ENCODE results near the gene OR13C2. TPM values are rescaled to one million over a fixed set of nuclear protein-coding genes. Genes with fewer than 3 reads are reported as not detected.
"Not testable (repeated sequence)": the region's sequence is repeated elsewhere in the genome, so short reads cannot be mapped to it uniquely, and the experiment has no call there.

Gene OR13C2, protein sequence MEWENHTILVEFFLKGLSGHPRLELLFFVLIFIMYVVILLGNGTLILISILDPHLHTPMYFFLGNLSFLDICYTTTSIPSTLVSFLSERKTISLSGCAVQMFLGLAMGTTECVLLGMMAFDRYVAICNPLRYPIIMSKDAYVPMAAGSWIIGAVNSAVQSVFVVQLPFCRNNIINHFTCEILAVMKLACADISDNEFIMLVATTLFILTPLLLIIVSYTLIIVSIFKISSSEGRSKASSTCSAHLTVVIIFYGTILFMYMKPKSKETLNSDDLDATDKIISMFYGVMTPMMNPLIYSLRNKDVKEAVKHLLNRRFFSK
- total RNA-seq (2012; rRNA removed), result not detected in 2 replicates

DNA sequence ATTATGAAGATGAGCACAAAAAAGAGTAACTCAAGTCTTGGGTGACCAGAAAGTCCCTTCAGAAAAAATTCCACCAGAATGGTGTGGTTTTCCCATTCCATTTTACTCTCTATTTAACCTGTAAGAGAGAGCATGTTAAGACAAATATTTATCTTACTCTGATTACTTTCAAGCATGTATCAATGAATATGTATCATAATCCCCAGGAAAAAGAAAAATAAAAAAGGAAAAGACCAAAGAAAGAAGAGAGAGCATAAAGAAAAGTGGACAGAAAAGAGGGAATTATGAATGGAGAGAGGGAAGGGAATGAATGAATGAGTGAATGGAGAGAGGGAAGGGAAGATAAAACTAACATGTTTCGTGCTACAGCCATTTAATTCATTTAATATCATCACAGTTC, at the start of gene OR13C2:
TSS of gene OR13C2 (minus strand) at position 101 of the 400 bp plus-strand sequence. CDS start at position 101, 0 bp downstream.
- H3K4me1 ChIP-seq (ENCODE audit: control insufficient read depth, insufficient read depth, low read length); H3K36me3 ChIP-seq (ENCODE audit: insufficient read depth, low read length); H3K4me3 ChIP-seq (ENCODE audit: low read length); H3K9ac ChIP-seq (ENCODE audit: low read depth, low read length); H3K27me3 ChIP-seq (ENCODE audit: control insufficient read depth, insufficient read depth, low read length); H3K9me3 ChIP-seq (replicated peaks; ENCODE audit: low read length); H3K4me2 ChIP-seq (ENCODE audit: low read length): not testable (repeated sequence)

DNA sequence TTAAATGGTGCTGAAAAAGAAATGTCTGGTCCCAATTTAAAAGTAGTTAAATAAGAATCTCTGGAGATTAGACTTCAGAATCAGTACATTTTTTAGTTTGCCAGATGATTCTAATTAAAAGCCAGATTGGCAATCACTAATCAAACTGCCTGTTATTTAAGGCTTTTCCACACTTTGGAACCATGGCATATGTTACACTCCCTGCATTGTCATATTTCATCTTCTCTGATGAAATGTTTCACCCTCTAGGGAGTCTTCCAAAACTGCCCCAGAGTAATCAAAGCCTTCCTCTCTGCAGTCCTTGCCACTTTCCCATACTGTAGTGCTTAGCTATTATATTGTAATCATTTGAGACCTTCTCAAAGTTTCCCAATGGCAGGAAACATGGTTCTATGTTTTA, 30.0 kb upstream of the OR13C2 start:
- no peaks in the 10 kb centered on the region for H3K4me1 ChIP-seq (ENCODE audit: control insufficient read depth, insufficient read depth, low read length)
- H3K9ac ChIP-seq (ENCODE audit: low read depth, low read length), result no peak overlapping the region
- no peaks in the 10 kb centered on the region for H3K36me3 ChIP-seq (ENCODE audit: insufficient read depth, low read length)
- H3K27me3 ChIP-seq (ENCODE audit: control insufficient read depth, insufficient read depth, low read length), result no peaks in the 10 kb centered on the region
- H3K9me3 ChIP-seq (replicated peaks; ENCODE audit: low read length), result no peaks in the 10 kb centered on the region
- no peak overlapping the region for H3K4me3 ChIP-seq (ENCODE audit: low read length)
- H3K4me2 ChIP-seq (ENCODE audit: low read length), result no peak overlapping the region

DNA sequence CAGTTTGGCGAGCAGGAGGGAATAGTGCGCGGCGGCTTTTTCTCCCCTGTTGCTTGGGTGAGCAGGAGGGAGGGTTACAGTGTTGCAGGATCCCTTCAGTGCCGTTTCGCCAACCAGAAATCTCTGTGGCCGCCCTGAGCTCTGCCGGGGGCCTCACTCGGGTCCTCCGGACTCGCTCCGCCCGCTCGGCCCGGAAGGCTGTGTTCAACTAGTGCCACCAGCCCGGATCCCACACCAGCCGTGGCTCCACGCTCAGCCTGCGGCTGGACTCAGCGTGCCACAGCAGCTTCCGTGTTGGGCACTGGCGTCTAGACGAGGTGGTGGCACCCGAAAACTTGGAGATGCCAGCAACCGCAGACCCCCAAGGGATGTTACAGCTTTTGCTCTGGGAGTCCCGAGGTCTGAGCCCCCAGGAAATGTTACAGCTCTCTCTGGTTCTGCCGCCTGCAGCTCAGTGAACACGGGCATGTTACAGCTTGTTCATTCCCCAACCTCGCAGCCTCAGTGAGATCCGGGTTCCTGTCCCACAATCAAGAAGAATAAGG, 28.6 kb upstream of the OR13C2 start:
- no peak overlapping the region for H3K9ac ChIP-seq (ENCODE audit: low read depth, low read length)
- no peaks in the 10 kb centered on the region for H3K36me3 ChIP-seq (ENCODE audit: insufficient read depth, low read length)
- H3K9me3 ChIP-seq (replicated peaks; ENCODE audit: low read length), result no peaks in the 10 kb centered on the region
- H3K4me3 ChIP-seq (ENCODE audit: low read length), result no peak overlapping the region
- no peak overlapping the region for H3K4me2 ChIP-seq (ENCODE audit: low read length)
- no peaks in the 10 kb centered on the region for H3K27me3 ChIP-seq (ENCODE audit: control insufficient read depth, insufficient read depth, low read length)
- no peaks in the 10 kb centered on the region for H3K4me1 ChIP-seq (ENCODE audit: control insufficient read depth, insufficient read depth, low read length)

DNA sequence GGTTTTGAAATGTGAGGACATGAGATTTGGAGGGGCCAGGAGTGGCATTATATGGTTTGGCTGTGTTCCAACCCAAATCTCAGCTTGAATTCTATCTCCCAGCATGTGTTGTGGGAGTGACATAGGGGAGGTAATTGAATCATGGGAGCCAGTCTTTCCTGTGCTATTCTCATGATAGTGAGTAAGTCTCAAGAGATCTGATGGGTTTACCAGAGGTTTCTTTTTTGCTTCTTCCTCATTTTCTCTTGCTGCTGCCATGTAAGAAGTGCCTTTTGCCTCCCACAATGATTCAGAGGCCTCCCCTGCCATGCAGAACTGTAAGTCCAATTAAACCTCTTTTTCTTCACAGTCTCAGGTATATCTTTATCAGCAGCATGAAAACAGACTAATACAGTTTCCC, 20.5 kb upstream of the OR13C2 start:
- H3K36me3 ChIP-seq (ENCODE audit: insufficient read depth, low read length); H3K4me1 ChIP-seq (ENCODE audit: control insufficient read depth, insufficient read depth, low read length); H3K27me3 ChIP-seq (ENCODE audit: control insufficient read depth, insufficient read depth, low read length); H3K4me2 ChIP-seq (ENCODE audit: low read length); H3K9ac ChIP-seq (ENCODE audit: low read depth, low read length); H3K4me3 ChIP-seq (ENCODE audit: low read length); H3K9me3 ChIP-seq (replicated peaks; ENCODE audit: low read length): not testable (repeated sequence)

DNA sequence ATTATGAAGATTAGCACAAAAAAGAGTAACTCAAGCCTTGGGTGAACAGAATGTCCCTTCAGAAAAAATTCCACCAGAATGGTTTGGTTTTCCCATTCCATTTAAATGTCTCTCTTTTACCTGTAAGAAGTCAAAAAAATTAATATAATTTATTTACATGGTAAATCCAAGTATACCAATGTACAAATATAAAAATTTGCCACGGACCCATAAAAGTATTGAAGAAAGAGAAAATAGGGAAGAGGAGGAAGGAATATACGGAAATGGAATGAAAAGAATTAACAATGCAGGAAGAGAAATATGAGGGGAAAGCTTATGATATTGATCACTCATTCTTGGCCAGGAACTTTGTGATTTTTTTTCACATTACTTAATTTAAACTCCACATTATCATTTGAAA, 12.7 kb upstream of the OR13C2 start, which contains the start of gene OR13C9:
TSS of gene OR13C9 (minus strand) at position 101 of the 400 bp plus-strand sequence. CDS start at position 101, 0 bp downstream.
- H3K4me1 ChIP-seq (ENCODE audit: control insufficient read depth, insufficient read depth, low read length), result no peaks in the 10 kb centered on the region
- no peaks in the 10 kb centered on the region for H3K36me3 ChIP-seq (ENCODE audit: insufficient read depth, low read length)
- no peaks in the 10 kb centered on the region for H3K27me3 ChIP-seq (ENCODE audit: control insufficient read depth, insufficient read depth, low read length)
- no peak within 1 kb of the TSS for H3K4me3 ChIP-seq (ENCODE audit: low read length)
- H3K9me3 ChIP-seq (replicated peaks; ENCODE audit: low read length), result no peaks in the 10 kb centered on the region
- H3K4me2 ChIP-seq (ENCODE audit: low read length), result no peak within 1 kb of the TSS
- no peak within 1 kb of the TSS for H3K9ac ChIP-seq (ENCODE audit: low read depth, low read length)

DNA sequence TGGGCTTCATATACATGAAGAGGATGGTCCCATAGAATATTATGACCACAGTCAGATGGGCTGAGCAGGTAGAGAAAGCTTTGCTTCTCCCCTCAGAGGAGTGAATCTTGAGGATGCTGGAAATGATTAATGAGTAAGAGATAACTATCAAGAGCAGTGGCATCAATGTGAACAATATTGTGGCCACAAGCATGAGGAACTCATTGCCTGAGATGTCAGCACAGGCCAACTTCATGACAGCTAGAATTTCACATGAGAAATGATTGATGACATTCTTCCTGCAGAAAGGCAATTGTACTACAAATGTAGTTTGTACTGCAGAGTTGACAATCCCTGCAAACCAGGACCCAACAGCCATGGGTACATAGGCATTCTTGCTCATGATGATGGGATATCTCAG, 12.0 kb upstream of the OR13C2 start:
- Histone ChIP-seq H3K4me2 (ENCODE audit: low read length) (no peak overlapping the region), H3K9ac (ENCODE audit: low read depth, low read length) (no peak overlapping the region), H3K4me1 (ENCODE audit: control insufficient read depth, insufficient read depth, low read length) (no peaks in the 10 kb centered on the region), H3K4me3 (ENCODE audit: low read length) (no peak overlapping the region), H3K9me3 (replicated peaks; ENCODE audit: low read length) (no peaks in the 10 kb centered on the region), H3K36me3 (ENCODE audit: insufficient read depth, low read length) (no peaks in the 10 kb centered on the region), H3K27me3 (ENCODE audit: control insufficient read depth, insufficient read depth, low read length) (no peaks in the 10 kb centered on the region)

DNA sequence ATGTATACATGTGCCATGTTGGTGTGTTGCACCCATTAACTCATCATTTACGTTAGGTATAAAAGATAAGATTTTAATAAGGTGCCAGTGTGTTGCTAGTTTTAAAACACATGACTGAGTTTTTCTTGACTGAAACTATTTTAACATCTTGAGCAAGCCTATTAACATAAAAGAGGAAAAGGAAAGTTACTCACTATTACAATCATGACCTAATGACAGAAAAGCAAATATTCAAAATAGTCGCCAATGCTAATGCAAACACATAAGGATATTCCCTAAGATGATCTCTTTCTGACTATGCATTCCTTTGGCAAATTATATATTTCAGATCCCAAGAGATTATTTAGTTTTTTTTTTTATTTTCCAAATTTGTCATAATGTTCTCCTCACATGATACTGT, 5.8 kb upstream of the OR13C2 start:
- no peak overlapping the region for H3K4me2 ChIP-seq (ENCODE audit: low read length)
- H3K9me3 ChIP-seq (replicated peaks; ENCODE audit: low read length), result no peaks in the 10 kb centered on the region
- no peak overlapping the region for H3K4me3 ChIP-seq (ENCODE audit: low read length)
- H3K4me1 ChIP-seq (ENCODE audit: control insufficient read depth, insufficient read depth, low read length), result no peaks in the 10 kb centered on the region
- no peaks in the 10 kb centered on the region for H3K36me3 ChIP-seq (ENCODE audit: insufficient read depth, low read length)
- H3K9ac ChIP-seq (ENCODE audit: low read depth, low read length), result no peak overlapping the region
- no peaks in the 10 kb centered on the region for H3K27me3 ChIP-seq (ENCODE audit: control insufficient read depth, insufficient read depth, low read length)

DNA sequence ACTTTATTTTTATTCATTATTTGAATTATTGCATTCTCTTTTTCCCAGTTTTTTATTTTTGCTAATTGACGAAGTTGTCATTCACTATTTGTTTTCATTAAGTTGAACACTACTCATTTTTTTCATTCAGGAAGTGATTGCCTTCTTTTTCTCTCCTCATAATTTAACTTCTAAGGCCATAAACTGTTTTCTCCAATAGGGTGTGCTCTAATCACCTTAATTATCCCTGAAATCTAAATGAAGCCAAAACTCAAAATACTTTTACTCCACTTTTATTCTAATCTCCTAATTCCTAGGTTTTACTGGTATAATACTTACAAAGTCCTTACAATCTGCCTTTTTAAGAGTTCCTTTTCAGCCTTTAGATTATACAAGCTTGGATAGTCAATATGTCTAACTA, 2.9 kb upstream of the OR13C2 start:
- Histone ChIP-seq H3K27me3 (ENCODE audit: control insufficient read depth, insufficient read depth, low read length) (no peaks in the 10 kb centered on the region), H3K4me1 (ENCODE audit: control insufficient read depth, insufficient read depth, low read length) (no peaks in the 10 kb centered on the region), H3K4me2 (ENCODE audit: low read length) (no peak overlapping the region), H3K36me3 (ENCODE audit: insufficient read depth, low read length) (no peaks in the 10 kb centered on the region), H3K9ac (ENCODE audit: low read depth, low read length) (no peak overlapping the region), H3K4me3 (ENCODE audit: low read length) (no peak overlapping the region), H3K9me3 (replicated peaks; ENCODE audit: low read length) (no peaks in the 10 kb centered on the region)

DNA sequence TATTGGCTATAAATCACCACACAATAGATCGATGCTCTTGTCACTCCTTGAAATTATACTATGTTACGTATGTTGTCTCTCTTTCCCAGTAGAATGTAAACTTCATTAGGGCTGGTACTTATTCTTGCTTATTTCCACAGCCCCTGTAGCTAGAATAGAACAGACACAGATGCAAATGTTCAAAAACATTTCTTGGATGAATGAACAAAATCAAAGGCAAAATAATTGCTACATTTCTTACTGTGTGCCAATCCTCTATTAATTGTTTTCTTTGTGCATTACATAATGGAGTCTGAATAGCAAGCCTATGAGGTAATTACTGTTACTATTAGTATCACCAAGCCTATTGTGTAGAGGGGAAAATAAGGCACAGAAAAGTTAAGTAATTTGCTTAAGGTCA, 725 bp upstream of the OR13C2 start:
- Histone ChIP-seq H3K9ac (ENCODE audit: low read depth, low read length) (no peak overlapping the region), H3K9me3 (replicated peaks; ENCODE audit: low read length) (no peaks in the 10 kb centered on the region), H3K27me3 (ENCODE audit: control insufficient read depth, insufficient read depth, low read length) (no peaks in the 10 kb centered on the region), H3K4me1 (ENCODE audit: control insufficient read depth, insufficient read depth, low read length) (no peaks in the 10 kb centered on the region), H3K36me3 (ENCODE audit: insufficient read depth, low read length) (no peaks in the 10 kb centered on the region), H3K4me3 (ENCODE audit: low read length) (no peak overlapping the region), H3K4me2 (ENCODE audit: low read length) (no peak overlapping the region)

DNA sequence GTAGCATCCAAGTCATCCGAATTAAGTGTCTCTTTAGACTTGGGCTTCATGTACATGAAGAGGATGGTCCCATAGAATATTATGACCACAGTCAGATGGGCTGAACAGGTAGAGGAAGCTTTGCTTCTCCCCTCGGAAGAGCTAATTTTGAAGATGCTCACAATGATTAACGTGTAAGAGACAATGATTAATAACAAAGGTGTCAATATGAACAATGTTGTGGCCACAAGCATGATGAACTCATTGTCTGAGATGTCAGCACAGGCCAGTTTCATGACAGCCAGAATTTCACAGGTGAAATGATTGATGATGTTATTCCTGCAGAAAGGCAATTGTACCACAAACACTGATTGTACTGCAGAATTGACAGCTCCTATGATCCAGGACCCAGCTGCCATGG, 626 bp downstream of the OR13C2 start:
- Histone ChIP-seq H3K4me2 (ENCODE audit: low read length) (no peak overlapping the region), H3K36me3 (ENCODE audit: insufficient read depth, low read length) (no peaks in the 10 kb centered on the region)

DNA sequence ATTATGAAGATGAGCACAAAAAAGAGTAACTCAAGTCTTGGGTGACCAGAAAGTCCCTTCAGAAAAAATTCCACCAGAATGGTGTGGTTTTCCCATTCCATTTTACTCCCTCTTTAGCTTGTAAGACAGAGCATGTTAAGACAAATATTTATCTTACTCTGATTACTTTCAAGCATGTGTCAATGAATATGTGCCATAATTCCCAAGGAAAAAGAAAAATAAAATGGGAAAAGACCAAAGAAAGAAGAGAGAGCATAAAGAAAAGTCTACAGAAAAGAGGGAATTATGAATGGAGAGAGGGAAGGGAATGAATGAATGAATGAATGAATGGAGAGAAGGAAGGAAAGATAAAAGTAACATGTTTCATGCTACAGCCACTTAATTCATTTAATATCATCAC, 6.1 kb downstream of the OR13C2 start, which contains the start of gene OR13C5:
TSS of gene OR13C5 (minus strand) at position 101 of the 400 bp plus-strand sequence. CDS start at position 101, 0 bp downstream.
- not testable (repeated sequence) for H3K4me1 ChIP-seq (ENCODE audit: control insufficient read depth, insufficient read depth, low read length); H3K9me3 ChIP-seq (replicated peaks; ENCODE audit: low read length); H3K36me3 ChIP-seq (ENCODE audit: insufficient read depth, low read length); H3K27me3 ChIP-seq (ENCODE audit: control insufficient read depth, insufficient read depth, low read length); H3K9ac ChIP-seq (ENCODE audit: low read depth, low read length); H3K4me2 ChIP-seq (ENCODE audit: low read length); H3K4me3 ChIP-seq (ENCODE audit: low read length)

More for the DNA sequence above, 626 bp downstream of the OR13C2 start:
- Histone ChIP-seq H3K9me3 (replicated peaks; ENCODE audit: low read length) (no peaks in the 10 kb centered on the region), H3K9ac (ENCODE audit: low read depth, low read length) (no peak overlapping the region), H3K4me3 (ENCODE audit: low read length) (no peak overlapping the region), H3K27me3 (ENCODE audit: control insufficient read depth, insufficient read depth, low read length) (no peaks in the 10 kb centered on the region), H3K4me1 (ENCODE audit: control insufficient read depth, insufficient read depth, low read length) (no peaks in the 10 kb centered on the region)

DNA sequence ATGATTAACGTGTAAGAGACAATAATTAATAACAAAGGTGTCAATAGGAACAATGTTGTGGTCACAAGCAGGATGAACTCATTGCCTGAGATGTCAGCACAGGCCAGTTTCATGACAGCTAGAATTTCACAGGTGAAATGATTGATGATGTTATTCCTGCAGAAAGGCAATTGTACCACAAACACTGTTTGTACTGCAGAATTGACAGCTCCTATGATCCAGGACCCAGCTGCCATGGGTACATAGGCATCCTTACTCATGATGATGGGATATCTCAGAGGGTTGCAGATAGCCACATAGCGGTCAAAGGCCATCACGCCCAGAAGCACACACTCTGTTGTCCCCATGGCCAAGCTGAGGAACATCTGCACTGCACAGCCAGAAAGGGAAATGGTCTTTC, 6.7 kb downstream of the OR13C2 start:
- H3K27me3 ChIP-seq (ENCODE audit: control insufficient read depth, insufficient read depth, low read length); H3K9me3 ChIP-seq (replicated peaks; ENCODE audit: low read length); H3K9ac ChIP-seq (ENCODE audit: low read depth, low read length): not testable (repeated sequence)

More for the DNA sequence above, 6.7 kb downstream of the OR13C2 start:
- not testable (repeated sequence) for H3K36me3 ChIP-seq (ENCODE audit: insufficient read depth, low read length); H3K4me3 ChIP-seq (ENCODE audit: low read length); H3K4me1 ChIP-seq (ENCODE audit: control insufficient read depth, insufficient read depth, low read length); H3K4me2 ChIP-seq (ENCODE audit: low read length)

Measured in skeletal muscle satellite cell (primary cell).